A549 (cell line): ENCODE data around the gene AAMP. TPM values are rescaled to one million over a fixed set of nuclear protein-coding genes. Genes with fewer than 3 reads are reported as not detected.

Experiments
- ATAC-seq, 2 experiments: fragments of 200-7000 bp in 1 of 2; fragments of >200 bp in 1 of 2; cut with Nextera tagmentation in 1 of 2; cut with Tn5 transposase in 1 of 2; 3 replicates each; pipeline versions ENCODE4 v1.8.0 to v1.9.1; 2018 to 2020; ENCODE audit warnings: mild to moderate bottlenecking in 1 of 2, moderate library complexity in 1 of 2
- CTCF ChIA-PET: fragments of 300-600 bp; sonication (Branson Sonifier 250); formaldehyde crosslinking; extraction: SDS; loops from one replicate; lab custom pipeline; 2021; ENCODE audit warnings: antibody characterized with exemption, inconsistent platforms; lab: Yijun Ruan, JAX
- POLR2A ChIA-PET: fragments of 350-600 bp; formaldehyde crosslinking; extraction: SDS; loops from one replicate; lab custom pipeline; 2021; ENCODE audit warnings: antibody characterized with exemption, inconsistent platforms; lab: Yijun Ruan, JAX
- DNase-seq, 2 experiments: peaks; one replicate each; pipeline versions ENCODE4 v3.0.0 to v3.0.0-alpha.2; 2011 to 2016; ENCODE audit warnings: low read depth in 1 of 2, low spot score in 1 of 2
- FAIRE-seq: peaks from 2 replicates; lab custom pipeline; 2011; peaks lifted over from hg19 to GRCh38; lab: Jason Lieb, UNC
- H3K27ac ChIP-seq, 2 experiments: fragments of >200 bp; sonication (Bioruptor Twin); formaldehyde crosslinking; 3 replicates each; pipeline ENCODE4 v1.5.1; 2016 to 2017
- H3K4me1 ChIP-seq: fragments of >200 bp; sonication (Bioruptor Twin); formaldehyde crosslinking; 3 replicates; pipeline ENCODE4 v1.6.1; 2016
- H3K4me2 ChIP-seq: fragments of >200 bp; sonication (Bioruptor Twin); formaldehyde crosslinking; 3 replicates; pipeline ENCODE4 v1.6.1; 2016
- H3K4me3 ChIP-seq: fragments of >200 bp; sonication (Bioruptor Twin); formaldehyde crosslinking; 3 replicates; pipeline ENCODE4 v1.5.1; 2016
- H3K9me3 ChIP-seq: fragments of >200 bp; sonication (Bioruptor Twin); formaldehyde crosslinking; 3 replicates; pipeline ENCODE4 v1.6.1; 2016
- ATOH8 ChIP-seq: fragments of 250-450 bp; sonication (Bioruptor Pico); IDR thresholded peaks from 2 replicates; pipeline ENCODE4 v1.5.0; 2020; ENCODE audit warnings: low read depth, mild to moderate bottlenecking, moderate library complexity
- BCL3 ChIP-seq: fragments of >200 bp; sonication (Bioruptor Twin); formaldehyde crosslinking; IDR thresholded peaks from 3 replicates; pipeline ENCODE4 v1.6.1; 2016
- CEBPB ChIP-seq, 2 experiments: fragments of >200 bp in 1 of 2; sonication (Bioruptor Twin) in 1 of 2; formaldehyde crosslinking in 1 of 2; IDR thresholded peaks; 2 replicates each; pipeline ENCODE4 v1.6.1; 2012 to 2016
- E2F6 ChIP-seq: IDR thresholded peaks from 2 replicates; pipeline ENCODE4 v1.6.1; 2012; ENCODE audit warnings: low read depth, borderline replicate concordance
- EHMT2 ChIP-seq: fragments of 200-600 bp; sonication (generic); IDR thresholded peaks from 2 replicates; pipeline ENCODE4 v1.6.1; 2016; ENCODE audit warnings: antibody characterized with exemption, low read depth, mild to moderate bottlenecking, moderate library complexity
- ELK1 ChIP-seq: fragments of 150-350 bp; IDR thresholded peaks from 2 replicates; pipeline ENCODE4 v1.6.1; 2014; ENCODE audit warnings: low read depth, mild to moderate bottlenecking, low read length
- ESRRA ChIP-seq: fragments of 150-350 bp; IDR thresholded peaks from 2 replicates; pipeline ENCODE4 v1.6.1; 2014; ENCODE audit warnings: mild to moderate bottlenecking, low read length, borderline replicate concordance
- FOSB ChIP-seq: fragments of 250-450 bp; sonication (Bioruptor Pico); IDR thresholded peaks from 2 replicates; pipeline ENCODE4 v1.5.0; 2020; ENCODE audit warnings: mild to moderate bottlenecking, moderate library complexity
- HOXB13 ChIP-seq: fragments of 250-450 bp; sonication (Bioruptor Pico); IDR thresholded peaks from 2 replicates; pipeline ENCODE4 v1.5.0; 2020; ENCODE audit warnings: low read depth, mild to moderate bottlenecking, moderate library complexity
- MAZ ChIP-seq: fragments of 150-350 bp; IDR thresholded peaks from 2 replicates; pipeline ENCODE4 v1.6.1; 2014; ENCODE audit warnings: antibody characterized with exemption, low read depth, low read length, borderline replicate concordance
- MYC ChIP-seq: IDR thresholded peaks from 2 replicates; pipeline ENCODE4 v1.6.1; 2012; ENCODE audit warnings: mild to moderate bottlenecking, inconsistent platforms, low read length, improper control_type of control experiment, borderline replicate concordance
- NR3C1 ChIP-seq: fragments of >200 bp; sonication (Bioruptor Twin); formaldehyde crosslinking; IDR thresholded peaks from 3 replicates; pipeline ENCODE4 v1.6.1; 2017
- PHF8 ChIP-seq: fragments of 200-600 bp; sonication (generic); IDR thresholded peaks from 2 replicates; pipeline ENCODE4 v1.6.1; 2016; ENCODE audit warnings: low read depth, mild to moderate bottlenecking, antibody characterized with exemption, moderate library complexity, borderline replicate concordance
- RAD21 ChIP-seq, 2 experiments: fragments of >200 bp in 1 of 2; sonication (Bioruptor Twin) in 1 of 2; formaldehyde crosslinking in 1 of 2; IDR thresholded peaks in 1 of 2; conservative IDR thresholded peaks in 1 of 2; 2 replicates in 1 of 2; 3 replicates in 1 of 2; pipeline ENCODE4 v1.6.1; 2012 to 2018; ENCODE audit warnings: inconsistent platforms in 1 of 2
- RCOR1 ChIP-seq: fragments of 150-350 bp; IDR thresholded peaks from 2 replicates; pipeline ENCODE4 v1.6.1; 2014; ENCODE audit warnings: antibody characterized with exemption, low read length, low read depth
- RNF2 ChIP-seq: fragments of 200-600 bp; sonication (generic); IDR thresholded peaks from 2 replicates; pipeline ENCODE4 v1.6.1; 2016; ENCODE audit warnings: low read depth, mild to moderate bottlenecking, antibody characterized with exemption, moderate library complexity, borderline replicate concordance
- SREBF2 ChIP-seq: fragments of 450-650 bp; IDR thresholded peaks from 2 replicates; pipeline ENCODE4 v1.6.1; 2014; ENCODE audit warnings: mild to moderate bottlenecking, moderate library complexity
- TFCP2L1 ChIP-seq: fragments of 250-450 bp; sonication (Bioruptor Pico); IDR thresholded peaks from 2 replicates; pipeline ENCODE4 v1.5.0; 2021; ENCODE audit warnings: mild to moderate bottlenecking
- TP53 ChIP-seq: fragments of 250-450 bp; sonication (Bioruptor Pico); IDR thresholded peaks from 2 replicates; pipeline ENCODE4 v1.5.0; 2021; ENCODE audit warnings: mild to moderate bottlenecking, moderate library complexity
- ZC3H11A ChIP-seq: fragments of 450-650 bp; IDR thresholded peaks from 2 replicates; pipeline ENCODE4 v1.6.1; 2014; ENCODE audit warnings: antibody characterized with exemption, mild to moderate bottlenecking
- ZFP36 ChIP-seq: fragments of 450-650 bp; IDR thresholded peaks from 2 replicates; pipeline ENCODE4 v1.6.1; 2014; ENCODE audit warnings: borderline replicate concordance; ENCODE audit not compliant: partially characterized antibody
- ZSCAN20 ChIP-seq: fragments of 250-450 bp; sonication (Bioruptor Pico); IDR thresholded peaks from 2 replicates; pipeline ENCODE4 v1.8.0; 2022; ENCODE audit warnings: mild to moderate bottlenecking, moderate library complexity
- WGBS: methylation state at CpG from one replicate; pipeline ENCODE4 v1.1.6; 2017; ENCODE audit errors: missing lambda C conversion rate; 5-methylcytosine and 5-hydroxymethylcytosine counted together
- polyA plus RNA-seq, 4 experiments: library from polyadenylated mRNA; depleted of rRNA in 3 of 4; stranded (reverse); fragments of >200 nt; fragmentation: RNase III in 1 of 4; extraction: RNeasy Plus Mini Kit Qiagen cat#74134 plus additional on column Dnase treatment in 1 of 4; gene quantifications; 2 replicates in 3 of 4; 3 replicates in 1 of 4; pipeline ENCODE4 v1.2.3, GENCODE V29; 2011 to 2017

AAMP gene
- polyA plus RNA-seq, 2 of the 4 experiments (the other 2 are of a cell fraction): 82.0 to 173 TPM

- no peak for FAIRE-seq
- Histone ChIP-seq H3K9me3 (no peaks in the 10 kb centered on the region), H3K4me3 (no peak overlapping the region), H3K27ac (peak overlapping the region in 1 of 2 experiments; percentile 71; a peak in 2 of 6 replicates), H3K4me2 (peak overlapping the region; percentile 100), H3K4me1 (peaks cover 25% of the 10 kb centered on the region)
- no peak for ATAC-seq
- DNase-seq: no peak
- WGBS: 77% methylated on average over 5 of the region's 5 CpGs
- ChIA-PET CTCF (interaction anchor here (0.6 to 6.5 kb wide), 24 partner anchors 10 to 374 kb away, joined by 3 to 105 read pairs (median 4); partner anchors contain the start of gene CATIP), POLR2A (no interaction called here)
- TF ChIP-seq RCOR1 (no peak), MAZ (no peak), HOXB13 (no peak), RNF2 (no peak), ZFP36 (no peak), EHMT2 (no peak), FOSB (CRISPR knock-in tag) (no peak), ZC3H11A (no peak), RAD21 (conservative IDR thresholded peaks at IDR 0.05 in 1 of 2, IDR thresholded peaks at IDR 0.05 in 1 of 2) (no peak), ESRRA (no peak), MYC (no peak), PHF8 (no peak), NR3C1 (no peak), ELK1 (no peak), E2F6 (no peak)
Observed at GRCh38 chr2:218271865-218272530, 2.1 kb upstream of the AAMP start.

GRCh38 chr2:218271487-218271797 lies 1.5 kb upstream of the AAMP start:
- H3K9me3 ChIP-seq: no peaks in the 10 kb centered on the region
- TF ChIP-seq TFCP2L1 (CRISPR knock-in tag) (no peak), ZSCAN20 (CRISPR knock-in tag) (no peak), SREBF2 (no peak), ELK1 (no peak), PHF8 (no peak), MYC (no peak), TP53 (CRISPR knock-in tag) (no peak), RAD21 (conservative IDR thresholded peaks at IDR 0.05 in 1 of 2, IDR thresholded peaks at IDR 0.05 in 1 of 2) (no peak), ATOH8 (CRISPR knock-in tag) (no peak), CEBPB (IDR thresholded peaks at IDR 0.05) (no peak), BCL3 (no peak)
- ChIA-PET CTCF (interaction anchor here (0.6 to 6.5 kb wide), 23 partner anchors 10 to 375 kb away, joined by 3 to 105 read pairs (median 4); partner anchors contain the start of gene CATIP), POLR2A (interaction anchor here (1.3 kb wide), 1 partner anchor 99 kb away, joined by 3 read pairs; no protein-coding TSS in a partner anchor)
- no peak for DNase-seq
- peak overlapping the region; percentile 89 to 92; a peak in 5 of 6 replicates for H3K27ac ChIP-seq
- 25% methylated on average over 4 of the region's 4 CpGs for WGBS
- H3K4me2 ChIP-seq: peak overlapping the region; percentile 100
- H3K4me3 ChIP-seq: peak overlapping the region; percentile 97
- H3K4me1 ChIP-seq: peaks cover 25% of the 10 kb centered on the region
- FAIRE-seq: no peak
- no peak for ATAC-seq
